ENCODE measurements around the gene DGKZ.
A peak's percentile ranks its signal among the peaks of the same experiment; 100 is the strongest.
"Not testable (repeated sequence)": the region's sequence is repeated elsewhere in the genome, so short reads cannot be mapped to it uniquely, and the experiment has no call there.

Gene DGKZ, protein sequence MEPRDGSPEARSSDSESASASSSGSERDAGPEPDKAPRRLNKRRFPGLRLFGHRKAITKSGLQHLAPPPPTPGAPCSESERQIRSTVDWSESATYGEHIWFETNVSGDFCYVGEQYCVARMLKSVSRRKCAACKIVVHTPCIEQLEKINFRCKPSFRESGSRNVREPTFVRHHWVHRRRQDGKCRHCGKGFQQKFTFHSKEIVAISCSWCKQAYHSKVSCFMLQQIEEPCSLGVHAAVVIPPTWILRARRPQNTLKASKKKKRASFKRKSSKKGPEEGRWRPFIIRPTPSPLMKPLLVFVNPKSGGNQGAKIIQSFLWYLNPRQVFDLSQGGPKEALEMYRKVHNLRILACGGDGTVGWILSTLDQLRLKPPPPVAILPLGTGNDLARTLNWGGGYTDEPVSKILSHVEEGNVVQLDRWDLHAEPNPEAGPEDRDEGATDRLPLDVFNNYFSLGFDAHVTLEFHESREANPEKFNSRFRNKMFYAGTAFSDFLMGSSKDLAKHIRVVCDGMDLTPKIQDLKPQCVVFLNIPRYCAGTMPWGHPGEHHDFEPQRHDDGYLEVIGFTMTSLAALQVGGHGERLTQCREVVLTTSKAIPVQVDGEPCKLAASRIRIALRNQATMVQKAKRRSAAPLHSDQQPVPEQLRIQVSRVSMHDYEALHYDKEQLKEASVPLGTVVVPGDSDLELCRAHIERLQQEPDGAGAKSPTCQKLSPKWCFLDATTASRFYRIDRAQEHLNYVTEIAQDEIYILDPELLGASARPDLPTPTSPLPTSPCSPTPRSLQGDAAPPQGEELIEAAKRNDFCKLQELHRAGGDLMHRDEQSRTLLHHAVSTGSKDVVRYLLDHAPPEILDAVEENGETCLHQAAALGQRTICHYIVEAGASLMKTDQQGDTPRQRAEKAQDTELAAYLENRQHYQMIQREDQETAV

GRCh38 chr11:46346886-46347636 is at the start of gene DGKZ:
DGKZ (plus strand) TSS chr11:46347463; CDS start chr11:46347660, 197 bp downstream.
- peak; percentile 75 to 82 for DNase-seq

DNA sequence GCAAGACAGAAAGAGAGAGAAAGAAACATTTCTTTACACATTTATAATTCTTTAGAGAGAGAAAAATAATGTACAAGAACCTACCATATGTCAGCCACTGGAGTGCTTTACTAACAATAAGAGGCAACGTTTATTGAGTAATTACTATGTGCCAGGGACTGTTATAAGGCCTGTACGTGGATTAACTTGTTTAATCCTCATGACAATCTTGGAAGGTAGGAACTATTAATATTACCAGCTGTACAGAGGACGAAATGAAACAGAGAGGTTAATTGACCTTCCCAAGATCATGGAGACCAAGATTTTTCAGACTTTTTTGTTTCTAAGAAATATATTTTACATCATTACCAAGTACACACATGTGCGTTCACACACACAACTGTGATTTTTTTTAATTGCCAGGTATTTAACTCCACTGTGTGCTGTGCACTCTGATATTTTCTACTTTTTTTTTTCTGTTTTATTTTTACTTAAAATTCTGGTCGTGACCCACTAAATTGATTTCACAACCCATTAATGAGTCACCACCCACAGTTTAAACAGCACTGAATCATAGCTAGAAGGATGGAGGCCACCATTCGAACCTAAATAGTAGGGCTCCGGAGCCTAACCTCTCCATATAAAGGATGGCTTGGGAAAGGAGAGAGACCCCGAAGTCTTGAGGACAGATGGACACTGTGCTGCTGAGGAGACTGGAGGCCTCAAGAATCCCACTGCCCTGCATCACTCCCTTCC is 48.4 kb upstream of the DGKZ start:
- no peak for DNase-seq

- no peak for DNase-seq
Observed at GRCh38 chr11:46299451-46299961, 47.8 kb upstream of the DGKZ start.

- DNase-seq, result no peak
Observed at GRCh38 chr11:46300270-46300669, 47.0 kb upstream of the DGKZ start.

- DNase-seq, result no peak
Observed at GRCh38 chr11:46302866-46303265, 44.4 kb upstream of the DGKZ start.

- DNase-seq, result not testable (repeated sequence)
Observed at GRCh38 chr11:46304036-46304435, 43.2 kb upstream of the DGKZ start.

GRCh38 chr11:46304605-46305179 is 42.6 kb upstream of the DGKZ start:
- no peak for DNase-seq

- no peak for DNase-seq
Observed at GRCh38 chr11:46305295-46305694, 42.0 kb upstream of the DGKZ start.

DNA sequence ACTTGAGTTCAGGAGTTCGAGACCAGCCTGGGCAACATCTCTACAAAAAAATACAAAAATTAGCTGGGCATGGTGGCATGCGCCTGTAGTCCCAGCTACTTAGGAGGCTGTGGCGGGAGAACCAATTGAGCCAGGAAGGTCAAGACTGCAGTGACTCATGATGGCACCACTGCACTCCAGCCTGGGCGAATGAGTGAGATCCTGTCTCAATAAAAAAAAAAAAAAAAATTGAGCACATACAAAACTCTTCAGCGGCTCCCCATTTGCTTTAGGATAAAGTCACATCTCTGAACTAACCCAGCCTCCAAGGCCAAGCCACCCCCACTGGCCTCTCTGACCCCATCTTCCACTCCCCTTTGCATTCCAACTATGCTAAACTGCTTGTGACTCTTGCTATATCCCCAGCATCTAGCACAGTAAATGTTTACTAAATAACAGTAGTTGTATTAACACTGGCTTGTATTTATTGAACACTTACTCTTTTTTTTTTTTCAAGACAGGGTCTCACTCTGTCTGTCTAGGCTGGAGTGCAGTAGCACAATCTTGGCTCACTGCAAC is 40.9 kb upstream of the DGKZ start:
- no peak for DNase-seq

DNA sequence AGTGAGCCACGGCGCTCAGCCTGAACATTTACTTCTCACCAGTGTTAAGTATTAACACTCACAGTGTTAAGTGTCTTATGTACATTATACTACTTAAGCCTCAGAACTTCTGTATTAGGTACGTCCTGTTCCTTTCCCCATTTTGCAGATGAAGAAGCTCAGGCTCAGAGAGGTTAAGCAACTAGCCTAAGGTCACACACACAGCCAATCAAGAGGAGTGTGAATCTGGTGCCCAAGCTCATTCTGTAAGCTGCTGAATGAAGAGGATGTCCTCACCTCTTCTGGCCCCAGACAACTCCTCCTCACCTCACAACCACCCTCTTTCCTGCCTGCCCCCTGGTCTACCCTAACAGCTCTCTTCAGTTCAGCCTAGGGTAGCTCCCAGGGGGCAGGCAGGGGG is 39.9 kb upstream of the DGKZ start:
- no peak for DNase-seq

DNA sequence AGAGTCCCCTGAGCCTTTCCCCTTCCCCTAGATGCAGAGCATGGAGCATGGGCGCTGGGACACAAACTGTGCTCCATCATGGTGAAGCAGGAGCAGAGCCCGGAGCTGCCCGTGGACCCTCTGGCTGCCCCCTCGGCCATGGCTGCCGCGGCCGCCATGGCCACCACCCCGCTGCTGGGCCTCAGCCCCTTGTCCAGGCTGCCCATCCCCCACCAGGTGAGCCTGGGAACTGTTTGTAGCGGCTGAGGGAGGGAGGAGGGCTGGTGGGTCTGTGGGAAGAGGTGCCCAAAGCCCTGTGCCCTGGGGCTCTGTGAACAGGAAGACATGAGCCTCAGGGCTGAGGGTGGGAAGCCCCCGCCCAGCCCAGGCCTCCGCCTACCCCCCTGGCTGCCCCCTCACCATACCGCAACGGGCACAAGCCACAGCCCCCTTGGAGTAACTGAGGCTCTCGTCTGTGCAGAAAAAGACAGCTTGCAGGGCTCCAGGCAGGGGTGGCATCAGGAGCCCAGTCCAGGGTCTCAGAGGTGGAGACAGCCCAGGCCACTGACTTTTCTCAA is 39.4 kb upstream of the DGKZ start:
- DNase-seq, result no peak

GRCh38 chr11:46308631-46309419 is 38.4 kb upstream of the DGKZ start:
- peak; percentile 61 to 63 for DNase-seq

DNA sequence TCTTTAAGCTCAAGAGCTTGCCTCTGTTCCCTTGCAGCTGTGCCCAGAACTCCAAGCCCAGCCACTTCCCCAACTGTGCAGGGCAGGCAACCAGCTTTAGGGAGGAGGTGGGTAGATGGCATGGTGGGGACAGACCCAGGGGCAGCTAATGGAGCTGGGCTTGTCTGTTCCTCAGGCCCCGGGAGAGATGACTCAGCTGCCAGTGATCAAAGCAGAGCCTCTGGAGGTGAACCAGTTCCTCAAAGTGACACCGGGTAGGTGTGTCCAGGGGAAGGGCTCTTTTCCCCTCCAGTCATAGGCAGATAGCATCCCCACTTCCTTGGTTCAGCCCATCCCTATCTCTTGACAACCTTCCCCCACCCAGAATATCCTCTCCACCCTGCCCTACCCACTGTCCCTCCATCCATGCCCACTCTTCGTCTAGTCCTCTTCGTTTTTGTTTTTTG is 37.4 kb upstream of the DGKZ start:
- no peak for DNase-seq

GRCh38 chr11:46315033-46315738 is 32.1 kb upstream of the DGKZ start:
- DNase-seq, result peak; percentile 71 to 75

DNA sequence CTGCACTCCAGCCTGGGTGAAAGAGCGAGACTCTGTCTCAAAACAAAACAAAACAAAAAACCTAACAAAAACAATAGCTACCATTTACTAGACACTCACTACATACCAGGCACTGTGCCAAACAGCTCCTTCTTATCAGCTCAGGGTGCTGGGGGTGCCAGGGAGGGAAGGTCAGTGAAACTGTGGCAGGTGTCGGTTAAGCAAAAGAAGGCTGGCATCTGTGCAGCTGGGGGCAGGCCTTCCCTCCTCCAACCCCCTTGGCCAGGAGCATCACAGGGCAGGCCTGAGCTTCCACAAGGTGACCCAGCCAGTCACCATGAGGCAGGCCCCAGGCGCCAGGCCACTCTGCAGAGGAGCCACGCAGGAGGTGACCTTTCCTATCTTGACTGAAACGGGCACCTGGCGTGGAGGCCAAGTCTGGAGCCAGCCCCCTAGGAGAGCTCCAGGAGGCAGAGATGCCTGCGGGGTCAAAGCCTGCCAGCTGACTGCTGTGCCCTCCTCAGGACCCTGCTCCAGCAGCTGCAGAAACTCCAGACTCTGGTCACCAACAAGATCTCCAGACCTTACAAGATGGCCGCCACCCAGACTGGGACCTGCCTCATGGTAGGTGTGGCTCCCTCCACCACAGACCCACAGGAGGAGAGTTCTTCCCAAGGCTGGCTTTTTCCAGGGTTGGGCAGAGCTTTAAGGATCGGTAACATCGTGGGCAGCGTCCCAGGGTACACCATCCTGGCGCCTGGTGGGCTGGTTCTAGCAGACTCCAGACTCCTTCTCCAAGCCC is 31.3 kb upstream of the DGKZ start:
- no peak for DNase-seq

DNA sequence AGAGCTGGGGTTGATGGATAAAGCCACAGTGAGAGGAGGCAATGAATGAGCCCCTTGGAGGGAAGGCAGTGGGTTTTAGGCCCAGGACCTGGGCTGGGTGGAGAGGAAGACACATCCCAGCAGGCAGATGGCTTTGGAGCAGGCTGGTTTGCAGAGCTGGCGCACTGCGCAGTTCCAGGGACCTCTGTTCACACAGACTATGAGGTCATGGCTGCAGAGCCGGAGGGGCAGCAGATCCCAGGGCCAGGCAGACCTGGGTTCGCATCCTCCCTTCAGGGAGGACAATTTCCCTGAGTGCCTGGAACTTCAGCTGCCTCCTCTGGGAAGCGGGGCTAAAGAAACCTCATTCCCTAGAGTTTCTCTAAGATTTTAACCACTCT is 28.2 kb upstream of the DGKZ start:
- DNase-seq, result no peak

DNA sequence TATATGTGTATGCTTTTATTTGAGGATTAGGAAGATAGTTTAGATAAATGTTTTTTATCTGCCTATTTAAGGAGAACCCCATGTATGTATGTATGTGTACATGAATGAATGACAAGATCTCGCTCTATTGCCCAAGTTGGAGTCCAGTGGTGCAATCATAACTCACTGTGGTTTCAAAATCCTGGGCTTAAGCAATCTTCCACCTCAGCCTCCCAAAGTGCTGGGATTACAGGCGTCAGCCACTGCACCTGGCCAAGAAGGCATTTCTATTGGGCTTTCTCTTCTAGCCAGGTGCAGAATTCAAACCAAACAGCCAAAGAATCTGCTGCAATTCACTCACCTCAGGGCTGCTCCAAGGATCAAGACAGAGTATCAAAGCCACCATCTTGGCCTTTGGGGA is 25.5 kb upstream of the DGKZ start:
- no peak for DNase-seq

GRCh38 chr11:46322759-46323158 is 24.5 kb upstream of the DGKZ start:
- no peak for DNase-seq
